ENCODE data around the gene FAM193A. TPM values are rescaled to one million over a fixed set of nuclear protein-coding genes. Genes with fewer than 3 reads are reported as not detected.

Gene FAM193A
- polyA plus RNA-seq, 1 of the 3 experiments (the other 2 are of a cell fraction) = 9.2 TPM

DNA sequence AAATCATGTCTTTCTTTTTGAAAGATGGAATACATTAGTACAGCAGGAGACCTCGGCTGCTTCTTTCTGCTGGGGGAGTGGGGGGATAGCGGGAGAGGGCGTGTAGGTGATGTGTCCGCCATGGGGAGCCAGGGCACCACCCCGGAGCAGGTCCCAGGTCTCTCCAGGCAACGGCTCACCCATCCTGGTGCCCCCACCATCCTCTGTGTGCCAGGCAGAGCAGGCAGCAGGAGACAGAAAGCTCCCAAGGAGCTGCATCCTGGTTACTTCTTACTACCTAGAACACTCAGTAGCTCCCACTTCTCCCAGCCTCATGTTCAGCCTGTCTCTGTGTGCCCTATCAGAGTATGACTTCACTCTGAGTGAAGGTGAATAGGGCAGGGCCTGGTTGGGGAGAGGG is 196.1 kb downstream of the FAM193A start:
- Histone ChIP-seq H3K4me3 (ENCODE audit: low read depth in 2 of 2, low read length in 1 of 2) (no peak overlapping the region), H3K79me2 (ENCODE audit: insufficient read depth) (no peaks in the 10 kb centered on the region)

More for the DNA sequence above, 196.1 kb downstream of the FAM193A start:
- no peak for DNase-seq
- Histone ChIP-seq H3K4me1 (ENCODE audit: control insufficient read depth in 1 of 2, insufficient read depth in 2 of 2, low read depth in 1 of 2, low read length in 1 of 2) (no peaks in the 10 kb centered on the region; a peak in 1 of 4 replicates), H4K20me1 (ENCODE audit: insufficient read depth) (no peaks in the 10 kb centered on the region), H3F3A (replicated peaks; ENCODE audit: insufficient read depth) (peaks cover 14% of the 10 kb centered on the region), H3K4me2 (no peak overlapping the region), H3K9me2 (no peaks in the 10 kb centered on the region), H3K27ac (ENCODE audit: low read depth in 2 of 2, low read length in 1 of 2) (no peak overlapping the region), H2AFZ (ENCODE audit: low read depth) (no peak overlapping the region), H3K27me3 (ENCODE audit: insufficient read depth) (no peaks in the 10 kb centered on the region), H3K36me3 (replicated peaks in 1 of 2; ENCODE audit: control insufficient read depth in 1 of 2, insufficient read depth in 2 of 2, low read length in 1 of 2) (peaks cover 18 to 41% of the 10 kb centered on the region in 2 experiments), H3K9ac (no peak overlapping the region), H3K9me3 (0 out of 2 replicates have a peak, but pooled peaks cover 3% of the 10 kb centered on the region)
- ChIA-PET CTCF (interaction anchor here (0.9 kb wide), 1 partner anchor 44 kb away, joined by 3 read pairs; no protein-coding TSS in a partner anchor), POLR2A (interaction anchor here (1.6 kb wide), 1 partner anchor 23 kb away, joined by 3 read pairs; the partner anchor contains the start of gene TNIP2)
- TF ChIP-seq RXRA (IDR thresholded peaks at IDR 0.05; ENCODE audit: borderline replicate concordance, low read depth) (no peak), MAX (IDR thresholded peaks at IDR 0.05; ENCODE audit: low read depth) (no peak), GABPA (IDR thresholded peaks at IDR 0.05; ENCODE audit: low read depth) (no peak), YY1 (IDR thresholded peaks at IDR 0.05; ENCODE audit: low read depth) (no peak), CTCF (IDR thresholded peaks at IDR 0.05) (no peak), SIN3A (IDR thresholded peaks at IDR 0.05; ENCODE audit: borderline replicate concordance, low read depth, low read length) (no peak), CHD2 (IDR thresholded peaks at IDR 0.05; ENCODE audit: low read length, partially characterized antibody) (no peak), SMC3 (IDR thresholded peaks at IDR 0.05; ENCODE audit: low read depth, low read length) (no peak), GATA2 (CRISPR knock-in tag; IDR thresholded peaks at IDR 0.05) (no peak)
- TF ChIP-seq, protein P1, sequence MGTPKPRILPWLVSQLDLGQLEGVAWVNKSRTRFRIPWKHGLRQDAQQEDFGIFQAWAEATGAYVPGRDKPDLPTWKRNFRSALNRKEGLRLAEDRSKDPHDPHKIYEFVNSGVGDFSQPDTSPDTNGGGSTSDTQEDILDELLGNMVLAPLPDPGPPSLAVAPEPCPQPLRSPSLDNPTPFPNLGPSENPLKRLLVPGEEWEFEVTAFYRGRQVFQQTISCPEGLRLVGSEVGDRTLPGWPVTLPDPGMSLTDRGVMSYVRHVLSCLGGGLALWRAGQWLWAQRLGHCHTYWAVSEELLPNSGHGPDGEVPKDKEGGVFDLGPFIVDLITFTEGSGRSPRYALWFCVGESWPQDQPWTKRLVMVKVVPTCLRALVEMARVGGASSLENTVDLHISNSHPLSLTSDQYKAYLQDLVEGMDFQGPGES (IDR thresholded peaks at IDR 0.05; ENCODE audit: low read depth, low read length) = no peak
- TF ChIP-seq, protein P2, sequence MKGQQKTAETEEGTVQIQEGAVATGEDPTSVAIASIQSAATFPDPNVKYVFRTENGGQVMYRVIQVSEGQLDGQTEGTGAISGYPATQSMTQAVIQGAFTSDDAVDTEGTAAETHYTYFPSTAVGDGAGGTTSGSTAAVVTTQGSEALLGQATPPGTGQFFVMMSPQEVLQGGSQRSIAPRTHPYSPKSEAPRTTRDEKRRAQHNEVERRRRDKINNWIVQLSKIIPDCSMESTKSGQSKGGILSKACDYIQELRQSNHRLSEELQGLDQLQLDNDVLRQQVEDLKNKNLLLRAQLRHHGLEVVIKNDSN (IDR thresholded peaks at IDR 0.05; ENCODE audit: borderline replicate concordance, low read depth) = no peak
- TF ChIP-seq, protein P3, sequence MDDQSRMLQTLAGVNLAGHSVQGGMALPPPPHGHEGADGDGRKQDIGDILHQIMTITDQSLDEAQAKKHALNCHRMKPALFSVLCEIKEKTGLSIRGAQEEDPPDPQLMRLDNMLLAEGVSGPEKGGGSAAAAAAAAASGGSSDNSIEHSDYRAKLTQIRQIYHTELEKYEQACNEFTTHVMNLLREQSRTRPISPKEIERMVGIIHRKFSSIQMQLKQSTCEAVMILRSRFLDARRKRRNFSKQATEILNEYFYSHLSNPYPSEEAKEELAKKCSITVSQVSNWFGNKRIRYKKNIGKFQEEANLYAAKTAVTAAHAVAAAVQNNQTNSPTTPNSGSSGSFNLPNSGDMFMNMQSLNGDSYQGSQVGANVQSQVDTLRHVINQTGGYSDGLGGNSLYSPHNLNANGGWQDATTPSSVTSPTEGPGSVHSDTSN (IDR thresholded peaks at IDR 0.05) = no peak
- 95% methylated on average over 2 of the region's 6 CpGs for WGBS (ENCODE audit: low lambda C conversion rate)

All from SK-N-SH (cell line).